K562 (cell line): Measurements from ENCODE around the gene PPIL1. TPM values are rescaled to one million over a fixed set of nuclear protein-coding genes. Genes with fewer than 3 reads are reported as not detected.

ENCODE experiments used
- DPF2 ChIP-seq: fragments of 450-650 bp; IDR thresholded peaks from 2 replicates; pipeline ENCODE4 v1.6.1; 2016
- FOXA3 ChIP-seq, 2 experiments: fragments of 450-650 bp in 1 of 2; sonication (generic) in 1 of 2; formaldehyde crosslinking; IDR thresholded peaks in 1 of 2; conservative IDR thresholded peaks in 1 of 2; 2 replicates each; pipeline versions ENCODE4 v1.4.0 to v1.8.0; 2020 to 2022; ENCODE audit warnings: mild to moderate bottlenecking in 2 of 2, missing genetic modification reagents in 1 of 2
- MTA2 ChIP-seq: fragments of 450-650 bp; IDR thresholded peaks from 2 replicates; pipeline ENCODE4 v1.6.1; 2016; ENCODE audit warnings: low read depth
- PYGO2 ChIP-seq: fragments of 450-650 bp; IDR thresholded peaks from 2 replicates; pipeline ENCODE4 v1.6.1; 2016; ENCODE audit warnings: mild to moderate bottlenecking, missing genetic modification characterization, moderate library complexity, missing compliant biosample characterization
- SRSF9 ChIP-seq: fragments of 200-400 bp; formaldehyde crosslinking; IDR thresholded peaks from 2 replicates; pipeline ENCODE4 v1.6.1; 2017; ENCODE audit warnings: low read depth, low read length, borderline replicate concordance
- STAT5A ChIP-seq: IDR thresholded peaks from 2 replicates; pipeline ENCODE4 v1.6.1; 2012; ENCODE audit warnings: low read length, inconsistent platforms, borderline replicate concordance
- XRCC5 ChIP-seq: fragments of 200-400 bp; formaldehyde crosslinking; IDR thresholded peaks from 2 replicates; pipeline ENCODE4 v1.6.1; 2017; ENCODE audit warnings: low read depth, mild to moderate bottlenecking, low read length
- ZNF778 ChIP-seq: fragments of 450-650 bp; formaldehyde crosslinking; IDR thresholded peaks from 2 replicates; pipeline ENCODE4 v1.4.0; 2020; ENCODE audit warnings: mild to moderate bottlenecking, moderate library complexity
- polyA plus RNA-seq, 8 experiments: library from polyadenylated mRNA; depleted of rRNA in 4 of 8; stranded (reverse) in 5 of 8; unstranded in 3 of 8; fragments of >200 nt; fragmentation: Nextera tagmentation in 2 of 8; fragmentation: Illumina TruSeq in 1 of 8; extraction: Ambion mirVana in 2 of 8; extraction: Trizol in 1 of 8; gene quantifications; 2 replicates each; pipeline versions ENCODE4 v1.2.1 to v1.2.3, GENCODE V29; 2011 to 2014; ENCODE audit warnings: inconsistent platforms in 1 of 8, missing spikeins in 1 of 8
- total RNA-seq, 7 experiments: library from RNA; depleted of rRNA in 6 of 7; stranded (reverse); fragments of >200 nt in 6 of 7; fragmentation: Illumina TruSeq in 2 of 7; extraction: Trizol in 2 of 7; gene quantifications; 2 replicates each; pipeline versions ENCODE4 v1.2.1 to v1.2.3, GENCODE V29; 2011 to 2021; ENCODE audit warnings: low replicate concordance in 1 of 7
- TF ChIP-seq, protein P1 (sequence below): fragments of 250-450 bp; sonication (Bioruptor Pico); IDR thresholded peaks from 2 replicates; pipeline ENCODE4 v1.4.0; 2020; ENCODE audit warnings: borderline replicate concordance
- TF ChIP-seq, protein P2 (sequence below): fragments of 450-650 bp; IDR thresholded peaks from 2 replicates; pipeline ENCODE4 v1.6.1; 2016; ENCODE audit warnings: mild to moderate bottlenecking
- TF ChIP-seq, protein P3 (sequence below): sonication (generic); formaldehyde crosslinking; IDR thresholded peaks from 2 replicates; pipeline ENCODE4 v1.8.0; 2022; ENCODE audit warnings: mild to moderate bottlenecking, low read depth, missing genetic modification reagents
- TF ChIP-seq, protein P4 (sequence below): fragments of 200-800 bp; sonication (Bioruptor generic); IDR thresholded peaks from 2 replicates; pipeline ENCODE4 v1.6.1; 2017; ENCODE audit warnings: missing genetic modification characterization, missing compliant biosample characterization
- TF ChIP-seq, protein P5 (sequence below): fragments of 250-450 bp; sonication (Bioruptor Pico); IDR thresholded peaks from 2 replicates; pipeline ENCODE4 v1.5.0; 2021
- TF ChIP-seq, protein P6 (sequence below): fragments of 250-450 bp; sonication (Bioruptor Pico); IDR thresholded peaks from 2 replicates; pipeline ENCODE4 v1.5.0; 2021; ENCODE audit warnings: mild to moderate bottlenecking, moderate library complexity

Gene PPIL1
- total and polyA plus RNA-seq, 9 of the 15 experiments (the other 6 are each of a cell fraction or from before 2014, with no cell fraction given), result 65.8 to 205 (median 130) TPM

DNA sequence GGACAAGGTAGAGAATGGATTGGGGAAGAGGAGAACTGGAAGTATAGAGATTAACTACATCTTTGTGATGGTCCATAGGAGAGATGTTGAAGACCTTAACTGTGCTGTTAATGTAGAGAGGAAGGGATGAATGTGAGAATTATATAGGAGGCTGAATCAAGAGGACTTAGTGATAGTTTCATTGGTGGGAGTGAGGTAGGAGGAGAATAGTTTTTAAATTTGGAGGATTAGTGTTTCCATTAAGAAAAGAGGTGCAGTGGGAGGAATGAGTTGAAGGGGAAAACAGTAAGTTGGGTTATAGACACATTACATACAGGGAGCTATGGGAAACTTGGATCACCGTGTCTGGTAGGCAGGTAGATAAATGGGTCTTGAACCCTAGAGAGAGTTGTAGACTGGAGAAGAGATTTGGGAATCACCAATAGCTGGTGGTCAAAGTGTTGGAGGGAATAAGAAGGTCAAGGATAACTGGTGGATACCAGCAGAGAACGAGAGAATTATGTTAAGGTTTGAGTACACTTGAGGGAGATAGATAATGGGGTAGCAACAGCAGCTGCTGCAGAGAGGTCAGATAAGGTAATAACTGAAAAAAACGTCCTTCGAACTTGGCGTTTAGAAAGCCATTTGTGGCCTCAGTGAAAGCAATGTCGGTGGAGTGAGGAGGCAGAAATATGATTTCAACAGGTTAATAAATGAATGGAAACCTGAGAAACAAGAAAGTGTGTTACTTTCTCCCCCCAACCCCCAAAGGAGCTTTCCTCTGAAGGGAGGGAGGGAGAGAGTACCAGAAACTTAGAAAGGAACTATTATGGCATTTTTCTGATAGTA, 14.3 kb upstream of the PPIL1 start (continued):
- TF ChIP-seq, protein P1, sequence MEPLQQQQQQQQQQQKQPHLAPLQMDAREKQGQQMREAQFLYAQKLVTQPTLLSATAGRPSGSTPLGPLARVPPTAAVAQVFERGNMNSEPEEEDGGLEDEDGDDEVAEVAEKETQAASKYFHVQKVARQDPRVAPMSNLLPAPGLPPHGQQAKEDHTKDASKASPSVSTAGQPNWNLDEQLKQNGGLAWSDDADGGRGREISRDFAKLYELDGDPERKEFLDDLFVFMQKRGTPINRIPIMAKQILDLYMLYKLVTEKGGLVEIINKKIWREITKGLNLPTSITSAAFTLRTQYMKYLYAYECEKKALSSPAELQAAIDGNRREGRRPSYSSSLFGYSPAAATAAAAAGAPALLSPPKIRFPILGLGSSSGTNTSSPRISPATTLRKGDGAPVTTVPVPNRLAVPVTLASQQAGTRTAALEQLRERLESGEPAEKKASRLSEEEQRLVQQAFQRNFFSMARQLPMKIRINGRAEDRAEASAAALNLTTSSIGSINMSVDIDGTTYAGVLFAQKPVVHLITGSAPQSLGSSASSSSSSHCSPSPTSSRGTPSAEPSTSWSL (CRISPR knock-in tag), result no peak
- no peak for TF ChIP-seq SRSF9
- TF ChIP-seq, protein P2, sequence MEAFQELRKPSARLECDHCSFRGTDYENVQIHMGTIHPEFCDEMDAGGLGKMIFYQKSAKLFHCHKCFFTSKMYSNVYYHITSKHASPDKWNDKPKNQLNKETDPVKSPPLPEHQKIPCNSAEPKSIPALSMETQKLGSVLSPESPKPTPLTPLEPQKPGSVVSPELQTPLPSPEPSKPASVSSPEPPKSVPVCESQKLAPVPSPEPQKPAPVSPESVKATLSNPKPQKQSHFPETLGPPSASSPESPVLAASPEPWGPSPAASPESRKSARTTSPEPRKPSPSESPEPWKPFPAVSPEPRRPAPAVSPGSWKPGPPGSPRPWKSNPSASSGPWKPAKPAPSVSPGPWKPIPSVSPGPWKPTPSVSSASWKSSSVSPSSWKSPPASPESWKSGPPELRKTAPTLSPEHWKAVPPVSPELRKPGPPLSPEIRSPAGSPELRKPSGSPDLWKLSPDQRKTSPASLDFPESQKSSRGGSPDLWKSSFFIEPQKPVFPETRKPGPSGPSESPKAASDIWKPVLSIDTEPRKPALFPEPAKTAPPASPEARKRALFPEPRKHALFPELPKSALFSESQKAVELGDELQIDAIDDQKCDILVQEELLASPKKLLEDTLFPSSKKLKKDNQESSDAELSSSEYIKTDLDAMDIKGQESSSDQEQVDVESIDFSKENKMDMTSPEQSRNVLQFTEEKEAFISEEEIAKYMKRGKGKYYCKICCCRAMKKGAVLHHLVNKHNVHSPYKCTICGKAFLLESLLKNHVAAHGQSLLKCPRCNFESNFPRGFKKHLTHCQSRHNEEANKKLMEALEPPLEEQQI, result peak; percentile 81; the same call in 1 of the 2 replicates
- peak; percentile 66; the same call in 1 of the 2 replicates for TF ChIP-seq STAT5A
- TF ChIP-seq, protein P3, sequence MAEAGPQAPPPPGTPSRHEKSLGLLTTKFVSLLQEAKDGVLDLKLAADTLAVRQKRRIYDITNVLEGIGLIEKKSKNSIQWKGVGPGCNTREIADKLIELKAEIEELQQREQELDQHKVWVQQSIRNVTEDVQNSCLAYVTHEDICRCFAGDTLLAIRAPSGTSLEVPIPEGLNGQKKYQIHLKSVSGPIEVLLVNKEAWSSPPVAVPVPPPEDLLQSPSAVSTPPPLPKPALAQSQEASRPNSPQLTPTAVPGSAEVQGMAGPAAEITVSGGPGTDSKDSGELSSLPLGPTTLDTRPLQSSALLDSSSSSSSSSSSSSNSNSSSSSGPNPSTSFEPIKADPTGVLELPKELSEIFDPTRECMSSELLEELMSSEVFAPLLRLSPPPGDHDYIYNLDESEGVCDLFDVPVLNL (CRISPR knock-in tag), result no peak
- peak; percentile 97 for TF ChIP-seq DPF2
- TF ChIP-seq, protein P4, sequence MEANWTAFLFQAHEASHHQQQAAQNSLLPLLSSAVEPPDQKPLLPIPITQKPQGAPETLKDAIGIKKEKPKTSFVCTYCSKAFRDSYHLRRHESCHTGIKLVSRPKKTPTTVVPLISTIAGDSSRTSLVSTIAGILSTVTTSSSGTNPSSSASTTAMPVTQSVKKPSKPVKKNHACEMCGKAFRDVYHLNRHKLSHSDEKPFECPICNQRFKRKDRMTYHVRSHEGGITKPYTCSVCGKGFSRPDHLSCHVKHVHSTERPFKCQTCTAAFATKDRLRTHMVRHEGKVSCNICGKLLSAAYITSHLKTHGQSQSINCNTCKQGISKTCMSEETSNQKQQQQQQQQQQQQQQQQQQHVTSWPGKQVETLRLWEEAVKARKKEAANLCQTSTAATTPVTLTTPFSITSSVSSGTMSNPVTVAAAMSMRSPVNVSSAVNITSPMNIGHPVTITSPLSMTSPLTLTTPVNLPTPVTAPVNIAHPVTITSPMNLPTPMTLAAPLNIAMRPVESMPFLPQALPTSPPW (CRISPR knock-in tag), result peak; percentile 46
- no peak for TF ChIP-seq PYGO2 (tag)
- TF ChIP-seq, protein P5, sequence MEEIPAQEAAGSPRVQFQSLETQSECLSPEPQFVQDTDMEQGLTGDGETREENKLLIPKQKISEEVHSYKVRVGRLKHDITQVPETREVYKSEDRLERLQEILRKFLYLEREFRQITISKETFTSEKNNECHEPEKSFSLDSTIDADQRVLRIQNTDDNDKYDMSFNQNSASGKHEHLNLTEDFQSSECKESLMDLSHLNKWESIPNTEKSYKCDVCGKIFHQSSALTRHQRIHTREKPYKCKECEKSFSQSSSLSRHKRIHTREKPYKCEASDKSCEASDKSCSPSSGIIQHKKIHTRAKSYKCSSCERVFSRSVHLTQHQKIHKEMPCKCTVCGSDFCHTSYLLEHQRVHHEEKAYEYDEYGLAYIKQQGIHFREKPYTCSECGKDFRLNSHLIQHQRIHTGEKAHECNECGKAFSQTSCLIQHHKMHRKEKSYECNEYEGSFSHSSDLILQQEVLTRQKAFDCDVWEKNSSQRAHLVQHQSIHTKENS, result no peak
- no peak for TF ChIP-seq ZNF778 (CRISPR knock-in tag)
- TF ChIP-seq, protein P6, sequence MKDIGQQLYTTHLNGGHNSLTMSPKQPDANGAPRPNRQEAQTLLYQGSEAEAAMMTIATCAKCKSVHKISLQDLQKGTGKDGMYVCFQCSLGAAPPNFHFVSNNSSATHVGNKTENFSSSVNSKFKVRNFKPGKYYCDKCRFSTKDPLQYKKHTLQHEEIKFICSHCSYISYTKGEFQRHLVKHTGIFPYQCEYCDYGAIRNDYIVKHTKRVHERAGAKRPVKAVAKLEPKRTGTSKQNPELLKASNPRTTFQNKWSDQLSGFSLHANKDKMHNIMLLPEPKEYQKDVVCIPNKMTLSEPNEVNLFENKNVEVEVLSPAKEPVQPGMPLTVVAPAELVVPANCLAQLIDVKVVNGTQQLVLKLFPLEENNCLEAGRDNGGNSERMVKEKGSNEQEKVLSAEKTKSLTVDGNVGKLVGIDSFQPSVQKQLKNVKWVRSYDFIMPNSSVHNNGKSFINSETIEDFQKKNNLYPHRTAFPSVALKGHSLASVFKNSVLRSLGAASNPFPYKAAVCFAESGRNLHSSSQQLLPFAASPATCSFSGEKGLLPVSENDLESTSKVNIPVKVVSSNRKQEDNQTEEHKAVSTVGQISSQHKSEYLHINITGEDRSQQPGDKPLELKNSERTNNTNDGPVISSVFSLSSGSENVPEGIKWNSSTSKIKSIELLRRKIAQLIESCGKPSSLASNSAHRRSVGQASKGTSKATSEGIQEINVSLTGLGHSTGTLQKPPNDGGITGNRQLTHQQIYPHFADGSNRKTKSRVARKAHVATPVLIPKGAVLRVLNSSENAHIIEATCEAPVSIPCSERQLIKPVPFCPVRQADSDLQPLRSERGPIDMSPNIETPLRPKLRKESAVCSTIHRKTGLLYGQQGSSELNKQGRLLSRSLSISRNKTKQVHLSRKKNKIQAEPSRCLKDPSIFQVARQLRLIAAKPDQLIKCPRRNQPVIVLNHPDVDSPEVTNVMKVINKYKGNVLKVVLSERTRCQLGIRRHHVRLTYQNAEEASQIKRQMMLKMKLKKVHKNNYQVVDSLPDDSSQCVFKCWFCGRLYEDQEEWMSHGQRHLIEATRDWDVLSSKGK (CRISPR knock-in tag), result no peak
- no peak for TF ChIP-seq FOXA3 (CRISPR knock-in tag; conservative IDR thresholded peaks at IDR 0.05 in 1 of 2, IDR thresholded peaks at IDR 0.05 in 1 of 2)
- TF ChIP-seq XRCC5, result no peak
- TF ChIP-seq MTA2, result peak; percentile 76
